Peyer's patch (tissue), 4 donors: ENCODE data around the gene KCNQ1.

Experiments used
- CTCF ChIP-seq, 6 experiments: fragments of 450-650 bp in 4 of 6; fragments of 200-600 bp in 2 of 6; sonication (generic) in 1 of 6; IDR thresholded peaks; one replicate each; pipeline ENCODE4 v1.5.1; 2017 to 2019; ENCODE audit warnings: antibody characterized with exemption in 6 of 6, mild to moderate bottlenecking in 3 of 6, moderate library complexity in 1 of 6
- POLR2A ChIP-seq, 2 donors: fragments of 450-650 bp; IDR thresholded peaks; one replicate each; pipeline ENCODE4 v1.5.1; 2017; ENCODE audit warnings: antibody characterized with exemption in 2 of 2, mild to moderate bottlenecking in 2 of 2, moderate library complexity in 2 of 2

- TF ChIP-seq CTCF (IDR thresholded peaks at IDR 0.05) (no peak), POLR2A (IDR thresholded peaks at IDR 0.05) (no peak)
Observed at GRCh38 chr11:2782769-2783168, 338.0 kb downstream of the KCNQ1 start.
